ENCODE data around the gene CALM1. TPM values are rescaled to one million over a fixed set of nuclear protein-coding genes. Genes with fewer than 3 reads are reported as not detected.

CALM1 gene
- total RNA-seq, 4 donors from 2014 or later = 407 to 1,329 (median 886) TPM

DNA sequence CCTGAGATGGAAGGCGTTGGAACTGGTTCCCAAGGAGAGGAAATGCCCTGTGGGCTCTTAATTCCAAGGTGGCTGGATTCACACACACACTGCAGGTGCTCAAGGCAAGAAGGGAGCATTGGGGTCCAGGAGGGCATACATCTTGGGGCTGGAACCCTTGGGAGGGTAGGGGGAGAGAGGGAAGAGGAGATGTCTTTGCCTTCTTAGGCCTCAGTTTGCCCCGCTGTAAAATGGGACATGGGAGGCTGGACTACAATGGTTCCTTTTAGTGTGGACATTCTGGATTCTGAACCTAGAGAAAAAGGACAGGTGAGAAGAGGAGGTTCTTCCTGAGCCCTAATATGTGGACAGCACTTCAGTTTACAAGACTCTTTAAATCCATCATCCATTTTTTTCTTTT, 43.8 kb downstream of the CALM1 start:
- H3K27ac ChIP-seq = no peak overlapping the region
- no peaks in the 10 kb centered on the region for H3K36me3 ChIP-seq
- DNase-seq = no peak
- TF ChIP-seq, protein P1, sequence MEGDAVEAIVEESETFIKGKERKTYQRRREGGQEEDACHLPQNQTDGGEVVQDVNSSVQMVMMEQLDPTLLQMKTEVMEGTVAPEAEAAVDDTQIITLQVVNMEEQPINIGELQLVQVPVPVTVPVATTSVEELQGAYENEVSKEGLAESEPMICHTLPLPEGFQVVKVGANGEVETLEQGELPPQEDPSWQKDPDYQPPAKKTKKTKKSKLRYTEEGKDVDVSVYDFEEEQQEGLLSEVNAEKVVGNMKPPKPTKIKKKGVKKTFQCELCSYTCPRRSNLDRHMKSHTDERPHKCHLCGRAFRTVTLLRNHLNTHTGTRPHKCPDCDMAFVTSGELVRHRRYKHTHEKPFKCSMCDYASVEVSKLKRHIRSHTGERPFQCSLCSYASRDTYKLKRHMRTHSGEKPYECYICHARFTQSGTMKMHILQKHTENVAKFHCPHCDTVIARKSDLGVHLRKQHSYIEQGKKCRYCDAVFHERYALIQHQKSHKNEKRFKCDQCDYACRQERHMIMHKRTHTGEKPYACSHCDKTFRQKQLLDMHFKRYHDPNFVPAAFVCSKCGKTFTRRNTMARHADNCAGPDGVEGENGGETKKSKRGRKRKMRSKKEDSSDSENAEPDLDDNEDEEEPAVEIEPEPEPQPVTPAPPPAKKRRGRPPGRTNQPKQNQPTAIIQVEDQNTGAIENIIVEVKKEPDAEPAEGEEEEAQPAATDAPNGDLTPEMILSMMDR (IDR thresholded peaks at IDR 0.05) = no peak
- no peak for TF ChIP-seq POLR2A (IDR thresholded peaks at IDR 0.05)
- H3K4me3 ChIP-seq = no peak overlapping the region
- no peaks in the 10 kb centered on the region for H3K27me3 ChIP-seq
- no peaks in the 10 kb centered on the region for H3K9me3 ChIP-seq
- H3K4me1 ChIP-seq = no peaks in the 10 kb centered on the region

DNA sequence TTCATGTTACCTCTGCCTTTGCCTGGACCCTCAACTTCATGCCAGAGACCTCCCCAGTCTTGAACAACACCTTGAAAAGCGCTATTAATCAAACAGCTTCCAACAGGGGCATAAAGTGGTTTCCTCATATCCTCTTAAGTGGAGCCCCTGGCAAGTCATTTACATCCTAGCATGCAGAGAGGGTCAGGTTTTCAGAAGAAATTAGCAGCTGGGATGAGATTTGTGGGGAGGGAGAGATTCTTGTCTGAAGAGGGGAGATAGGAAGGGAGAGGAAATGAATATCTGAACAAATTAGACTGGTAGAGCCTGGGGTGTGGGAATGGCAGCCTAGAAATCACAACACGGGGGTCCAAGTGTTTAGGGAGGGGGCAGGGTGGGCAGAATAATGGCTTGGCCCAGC, 45.6 kb downstream of the CALM1 start:
- no peaks in the 10 kb centered on the region for H3K36me3 ChIP-seq
- H3K9me3 ChIP-seq = no peaks in the 10 kb centered on the region
- H3K4me1 ChIP-seq = no peaks in the 10 kb centered on the region
- no peak overlapping the region for H3K27ac ChIP-seq
- no peak overlapping the region for H3K4me3 ChIP-seq
- H3K27me3 ChIP-seq = no peaks in the 10 kb centered on the region
- no peak for TF ChIP-seq POLR2A (IDR thresholded peaks at IDR 0.05)
- TF ChIP-seq, protein P1 (IDR thresholded peaks at IDR 0.05) = no peak
- no peak for DNase-seq

GRCh38 chr14:90443161-90444076, 46.6 kb downstream of the CALM1 start:
- Histone ChIP-seq H3K36me3 (no peaks in the 10 kb centered on the region), H3K4me3 (no peak overlapping the region), H3K9me3 (no peaks in the 10 kb centered on the region), H3K4me1 (no peaks in the 10 kb centered on the region), H3K27ac (no peak overlapping the region), H3K27me3 (no peaks in the 10 kb centered on the region)
- TF ChIP-seq POLR2A (IDR thresholded peaks at IDR 0.05) = no peak
- TF ChIP-seq, protein P1 (IDR thresholded peaks at IDR 0.05) = no peak
- DNase-seq = no peak

- Histone ChIP-seq H3K27ac (no peak overlapping the region), H3K4me3 (no peak overlapping the region), H3K4me1 (no peaks in the 10 kb centered on the region), H3K9me3 (no peaks in the 10 kb centered on the region), H3K36me3 (no peaks in the 10 kb centered on the region), H3K27me3 (no peaks in the 10 kb centered on the region)
- no peak for DNase-seq
- TF ChIP-seq, protein P1 (IDR thresholded peaks at IDR 0.05) = no peak
- no peak for TF ChIP-seq POLR2A (IDR thresholded peaks at IDR 0.05)
These were observed 47.4 kb downstream of the CALM1 start for GRCh38 chr14:90444077-90444696.

DNA sequence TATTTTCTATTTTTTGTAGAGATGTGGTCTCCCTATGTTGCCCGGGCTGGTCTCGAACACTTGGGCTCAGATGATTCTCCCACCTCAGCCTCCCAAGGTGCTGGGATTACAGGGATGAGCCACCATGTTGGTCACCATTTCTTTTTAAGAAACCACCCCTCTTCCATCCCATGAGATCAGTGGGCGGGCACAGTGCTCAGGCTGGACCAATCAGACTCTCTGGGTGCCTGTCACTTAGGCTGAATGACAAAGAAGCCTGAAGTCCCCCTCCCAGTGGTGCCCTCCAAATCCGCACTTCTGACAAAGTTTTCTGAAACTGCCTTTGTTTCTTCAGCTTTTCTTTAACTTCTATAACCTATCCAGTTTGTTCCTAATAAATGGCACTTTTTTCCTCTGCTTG, 48.2 kb downstream of the CALM1 start:
- no peak overlapping the region for H3K27ac ChIP-seq
- no peak for DNase-seq
- TF ChIP-seq, protein P1 (IDR thresholded peaks at IDR 0.05) = no peak
- no peak for TF ChIP-seq POLR2A (IDR thresholded peaks at IDR 0.05)

More for the DNA sequence above, 48.2 kb downstream of the CALM1 start:
- Histone ChIP-seq H3K27me3 (no peaks in the 10 kb centered on the region), H3K4me1 (no peaks in the 10 kb centered on the region), H3K4me3 (no peak overlapping the region), H3K9me3 (no peaks in the 10 kb centered on the region), H3K36me3 (no peaks in the 10 kb centered on the region)
